HEK293T (cell line): ENCODE measurements around the gene CDCA5.

ENCODE experiments used
- CTCF ChIA-PET: fragments of 350-600 bp; formaldehyde crosslinking; extraction: SDS; loops from one replicate; lab custom pipeline; 2021; ENCODE audit warnings: antibody characterized with exemption, inconsistent platforms; lab: Yijun Ruan, JAX
- POLR2A ChIA-PET: fragments of 350-600 bp; formaldehyde crosslinking; extraction: SDS; loops from one replicate; lab custom pipeline; 2020; ENCODE audit warnings: antibody characterized with exemption, inconsistent platforms; lab: Yijun Ruan, JAX
- DNase-seq: peaks from one replicate; pipeline ENCODE4 v3.0.0; 2012; ENCODE audit warnings: mixed read lengths; ENCODE audit errors: extremely low spot score
- ARNT ChIP-seq: fragments of 450-650 bp; IDR thresholded peaks from 2 replicates; pipeline ENCODE4 v1.6.1; 2017; ENCODE audit warnings: mild to moderate bottlenecking
- BHLHE40 ChIP-seq: fragments of 450-650 bp; IDR thresholded peaks from 2 replicates; pipeline ENCODE4 v1.6.1; 2016; ENCODE audit warnings: mild to moderate bottlenecking, moderate library complexity, borderline replicate concordance
- CTBP1 ChIP-seq: fragments of 450-650 bp; IDR thresholded peaks from 2 replicates; pipeline ENCODE4 v1.6.1; 2016; ENCODE audit warnings: borderline replicate concordance
- ELF4 ChIP-seq: fragments of 450-650 bp; IDR thresholded peaks from 2 replicates; pipeline ENCODE4 v1.6.1; 2017; ENCODE audit warnings: antibody characterized with exemption
- FOXA1 ChIP-seq: fragments of 450-650 bp; IDR thresholded peaks from 2 replicates; pipeline ENCODE4 v1.6.1; 2016; ENCODE audit warnings: mild to moderate bottlenecking
- FOXK2 ChIP-seq: fragments of 450-650 bp; IDR thresholded peaks from 2 replicates; pipeline ENCODE4 v1.6.1; 2016; ENCODE audit warnings: mild to moderate bottlenecking
- FOXM1 ChIP-seq: fragments of 450-650 bp; IDR thresholded peaks from 2 replicates; pipeline ENCODE4 v1.6.1; 2017; ENCODE audit warnings: mild to moderate bottlenecking, borderline replicate concordance
- HDGF ChIP-seq: fragments of 450-650 bp; IDR thresholded peaks from 2 replicates; pipeline ENCODE4 v1.6.1; 2017; ENCODE audit warnings: antibody characterized with exemption, borderline replicate concordance
- L3MBTL2 ChIP-seq: fragments of 450-650 bp; conservative IDR thresholded peaks from 2 replicates; pipeline ENCODE4 v1.6.1; 2016; ENCODE audit warnings: mild to moderate bottlenecking
- LEF1 ChIP-seq: fragments of 450-650 bp; IDR thresholded peaks from 2 replicates; pipeline ENCODE4 v1.6.1; 2017; ENCODE audit warnings: mild to moderate bottlenecking, borderline replicate concordance
- NFRKB ChIP-seq: fragments of 450-650 bp; IDR thresholded peaks from 2 replicates; pipeline ENCODE4 v1.6.1; 2016; ENCODE audit warnings: mild to moderate bottlenecking, moderate library complexity
- PKNOX1 ChIP-seq: fragments of 450-650 bp; IDR thresholded peaks from 2 replicates; pipeline ENCODE4 v1.6.1; 2016
- SP1 ChIP-seq: fragments of 450-650 bp; IDR thresholded peaks from 2 replicates; pipeline ENCODE4 v1.6.1; 2017
- SUZ12 ChIP-seq: fragments of 450-650 bp; IDR thresholded peaks from 2 replicates; pipeline ENCODE4 v1.6.1; 2016; ENCODE audit warnings: mild to moderate bottlenecking
- TARDBP ChIP-seq: fragments of 450-650 bp; IDR thresholded peaks from 2 replicates; pipeline ENCODE4 v1.6.1; 2016
- ZNF384 ChIP-seq: fragments of 450-650 bp; IDR thresholded peaks from 2 replicates; pipeline ENCODE4 v1.6.1; 2016

CDCA5 gene

DNA sequence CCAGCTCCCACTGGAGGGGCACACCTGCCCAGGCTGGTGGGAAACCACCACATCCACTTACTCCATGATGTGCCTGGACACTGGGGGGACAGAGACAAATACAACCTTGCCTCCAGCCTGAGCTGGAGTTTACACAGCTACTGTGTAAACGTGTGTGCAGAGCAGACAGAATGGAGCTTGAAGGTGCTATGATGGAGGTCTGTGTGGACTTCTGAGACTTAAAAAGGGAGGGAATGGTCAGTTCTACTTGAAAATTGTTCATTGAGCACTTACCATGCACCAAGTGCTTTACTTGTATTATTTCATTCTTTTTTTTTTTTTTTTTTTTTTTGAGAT lies 11.2 kb downstream of the CDCA5 start:
- no peak for TF ChIP-seq L3MBTL2
- TF ChIP-seq NFRKB: no peak
- no peak for TF ChIP-seq PKNOX1
- TF ChIP-seq SP1: no peak
- TF ChIP-seq FOXA1: no peak
- ChIA-PET CTCF (interaction anchor here (1.0 kb wide), 1 partner anchor 58 kb away, joined by 3 read pairs; no protein-coding TSS in a partner anchor), POLR2A (interaction anchor here (1.1 to 1.5 kb wide), 2 partner anchors 11 to 32 kb away, joined by 4 to 5 read pairs; partner anchors contain the start of genes CDCA5, SAC3D1 and ZFPL1)
- no peak for DNase-seq

GRCh38 chr11:65071907-65072630 lies 11.8 kb downstream of the CDCA5 start:
- no peak for TF ChIP-seq CTBP1
- TF ChIP-seq SUZ12: no peak
- no peak for TF ChIP-seq SP1
- TF ChIP-seq BHLHE40: no peak
- no peak for TF ChIP-seq FOXA1
- TF ChIP-seq PKNOX1: no peak
- no peak for TF ChIP-seq ELF4
- TF ChIP-seq FOXM1: no peak
- TF ChIP-seq LEF1: no peak
- no peak for TF ChIP-seq L3MBTL2
- no peak for TF ChIP-seq TARDBP
- no peak for TF ChIP-seq ARNT
- TF ChIP-seq NFRKB: no peak
- ChIA-PET CTCF (interaction anchor here (1.0 kb wide), 1 partner anchor 58 kb away, joined by 3 read pairs; no protein-coding TSS in a partner anchor), POLR2A (interaction anchor here (1.5 kb wide), 1 partner anchor 31 kb away, joined by 4 read pairs; the partner anchor contains the start of gene SAC3D1)
- no peak for DNase-seq

DNA sequence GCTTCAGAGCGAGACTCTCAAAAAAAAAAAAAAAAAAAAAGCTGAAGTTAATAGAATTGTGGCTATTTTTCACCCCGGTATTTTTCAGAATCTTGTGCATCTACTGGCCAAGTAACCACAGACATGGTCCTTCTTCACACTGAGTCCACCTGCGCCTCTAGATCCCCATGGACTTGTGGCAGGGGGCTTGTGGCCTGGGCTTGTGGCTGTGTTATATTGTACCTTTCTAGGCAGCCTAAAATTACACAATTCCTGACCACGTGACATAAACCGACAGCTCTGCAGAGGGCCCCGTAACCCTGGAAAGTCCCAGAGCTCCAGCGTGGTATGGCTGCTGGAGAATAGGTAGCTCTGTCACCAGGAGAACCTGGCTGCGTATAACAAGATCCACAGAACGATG lies 14.6 kb downstream of the CDCA5 start:
- POLR2A ChIA-PET: interaction anchor here (1.4 kb wide), 2 partner anchors 13 to 28 kb away, joined by 3 to 7 read pairs; partner anchors contain the start of gene SAC3D1
- CTCF ChIA-PET: interaction anchor here (1.0 kb wide), 1 partner anchor 246 kb away, joined by 3 read pairs; no protein-coding TSS in a partner anchor
- no peak for DNase-seq
- no peak for TF ChIP-seq LEF1
- no peak for TF ChIP-seq HDGF
- no peak for TF ChIP-seq PKNOX1
- TF ChIP-seq SUZ12: no peak
- TF ChIP-seq TARDBP: no peak
- no peak for TF ChIP-seq BHLHE40
- TF ChIP-seq L3MBTL2: no peak
- no peak for TF ChIP-seq FOXA1
- no peak for TF ChIP-seq CTBP1
- TF ChIP-seq ARNT: no peak
- TF ChIP-seq SP1: no peak
- no peak for TF ChIP-seq FOXM1

- ChIA-PET CTCF (no interaction called here), POLR2A (interaction anchor here (1.3 kb wide), 1 partner anchor 15 kb away, joined by 3 read pairs; no protein-coding TSS in a partner anchor)
- TF ChIP-seq SUZ12: no peak
- TF ChIP-seq ARNT: no peak
- TF ChIP-seq L3MBTL2: no peak
- no peak for TF ChIP-seq SP1
- TF ChIP-seq FOXK2: no peak
- TF ChIP-seq ELF4: no peak
- no peak for TF ChIP-seq HDGF
- no peak for TF ChIP-seq PKNOX1
- no peak for TF ChIP-seq FOXM1
- TF ChIP-seq ZNF384: no peak
- TF ChIP-seq LEF1: no peak
- no peak for TF ChIP-seq TARDBP
- no peak for TF ChIP-seq NFRKB
- no peak for TF ChIP-seq BHLHE40
- no peak for DNase-seq
Observed at GRCh38 chr11:65067446-65067845, 16.4 kb downstream of the CDCA5 start.

DNA sequence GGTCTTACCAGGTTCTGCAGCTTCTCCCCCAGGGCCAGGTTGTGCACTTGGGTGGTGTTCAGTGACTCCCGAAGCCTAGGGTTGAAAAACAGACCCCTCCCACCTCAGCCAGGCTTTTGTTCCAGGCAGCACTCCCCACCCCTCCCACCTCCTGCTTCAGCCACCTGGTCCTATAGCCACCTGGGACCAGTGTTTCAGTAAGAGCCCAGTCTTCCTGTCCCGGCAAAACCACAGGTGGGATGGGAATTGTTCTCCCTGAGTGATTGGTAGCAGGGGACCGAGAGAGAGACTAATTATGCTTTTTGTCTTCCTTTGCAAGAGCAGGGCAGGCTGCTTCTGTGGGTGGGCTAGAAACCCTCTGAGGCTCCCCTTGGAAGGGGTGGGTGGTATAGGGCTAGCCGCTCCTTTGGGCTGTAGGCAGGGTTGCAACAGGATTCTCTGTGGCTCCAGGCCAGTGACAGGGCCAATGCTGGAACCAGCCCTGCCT lies 17.0 kb downstream of the CDCA5 start:
- ChIA-PET CTCF (no interaction called here), POLR2A (interaction anchor here (1.3 kb wide), 1 partner anchor 16 kb away, joined by 3 read pairs; no protein-coding TSS in a partner anchor)
- no peak for TF ChIP-seq L3MBTL2
- no peak for DNase-seq

DNA sequence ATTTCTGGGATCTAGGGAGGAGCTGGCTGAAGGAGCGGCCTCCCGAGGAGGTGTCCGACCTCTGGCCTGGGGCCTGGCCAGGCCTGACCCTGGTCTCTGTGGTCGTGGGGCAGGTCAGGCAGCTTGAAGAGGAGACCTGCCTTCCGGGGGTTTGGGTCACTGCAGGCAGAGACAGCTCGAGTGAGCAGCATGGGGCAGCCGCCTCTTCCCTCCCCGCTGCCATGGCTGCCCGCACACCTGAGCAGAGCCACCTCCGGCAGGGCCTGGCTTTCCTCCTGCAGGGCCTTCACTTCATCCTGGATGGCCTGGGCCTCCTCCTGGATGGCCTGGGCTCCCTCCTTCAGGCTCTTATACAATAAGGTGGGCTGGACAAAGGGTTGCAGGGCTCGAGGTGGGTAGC lies 17.5 kb downstream of the CDCA5 start:
- TF ChIP-seq HDGF (no peak), FOXK2 (no peak)
- no peak for DNase-seq
- POLR2A ChIA-PET: interaction anchor here (1.3 kb wide), 1 partner anchor 16 kb away, joined by 3 read pairs; no protein-coding TSS in a partner anchor
- CTCF ChIA-PET: no interaction called here
